MCF 10A (cell line): Measurements from ENCODE around the gene ARRDC4. TPM values are rescaled to one million over a fixed set of nuclear protein-coding genes. Genes with fewer than 3 reads are reported as not detected.

Experiments used
- BruUV-seq: library from RNA; stranded (reverse); fragments of 400-500 nt; replicated peaks from 2 replicates; lab custom pipeline; 2021; lab: Mats Ljungman, UMichigan
- CTCF ChIA-PET: fragments of 300-600 bp; sonication (Branson Sonifier 250); formaldehyde crosslinking; extraction: SDS; loops from one replicate; lab custom pipeline; 2021; ENCODE audit warnings: antibody characterized with exemption, inconsistent platforms; lab: Yijun Ruan, JAX
- POLR2A ChIA-PET: fragments of 300-600, 350-650 bp; sonication (Branson Sonifier 250); formaldehyde crosslinking; extraction: SDS; loops from one replicate; lab custom pipeline; 2020; ENCODE audit warnings: antibody characterized with exemption, inconsistent platforms; lab: Yijun Ruan, JAX
- DNase-seq: peaks from one replicate; pipeline ENCODE4 v3.0.0-alpha.2; 2018; ENCODE audit not compliant: unreplicated experiment
- H3K27ac Mint-ChIP-seq: one replicate; pipeline ENCODE4 v1.8.0; 2022; ENCODE audit warnings: mild to moderate bottlenecking, low read depth, mixed read lengths; ENCODE audit not compliant: unreplicated experiment
- H3K27me3 Mint-ChIP-seq: one replicate; pipeline ENCODE4 v1.8.0; 2022; ENCODE audit warnings: mixed read lengths; ENCODE audit not compliant: insufficient read depth, unreplicated experiment
- H3K36me3 Mint-ChIP-seq: one replicate; pipeline ENCODE4 v1.8.0; 2022; ENCODE audit warnings: mild to moderate bottlenecking, moderate library complexity, mixed read lengths; ENCODE audit not compliant: insufficient read depth, unreplicated experiment
- H3K4me1 Mint-ChIP-seq: one replicate; pipeline ENCODE4 v1.8.0; 2022; ENCODE audit warnings: mixed read lengths; ENCODE audit not compliant: insufficient read depth, unreplicated experiment
- H3K4me3 Mint-ChIP-seq: one replicate; pipeline ENCODE4 v1.8.0; 2022; ENCODE audit warnings: mild to moderate bottlenecking, moderate library complexity, mixed read lengths; ENCODE audit not compliant: unreplicated experiment
- H3K9me3 Mint-ChIP-seq: one replicate; pipeline ENCODE4 v1.8.0; 2022; ENCODE audit warnings: mixed read lengths; ENCODE audit not compliant: unreplicated experiment
- intact Hi-C: fragments of 100-400 bp; cut with micrococcal nuclease; formaldehyde crosslinking; loops from 2 replicates; pipeline ENCODE4 v1.14.1; 2022
- total RNA-seq: library from RNA; stranded (reverse); gene quantifications from 2 replicates; pipeline ENCODE4 v1.2.3, GENCODE V29; 2022
- TF ChIP-seq, protein P1 (sequence below): fragments of 200-600 bp; IDR thresholded peaks from one replicate; pipeline ENCODE4 v1.8.0; 2022; ENCODE audit warnings: antibody characterized with exemption, mild to moderate bottlenecking; ENCODE audit not compliant: unreplicated experiment

The ARRDC4 gene
- total RNA-seq, 1 experiment from 2014 or later = 36.0 TPM

DNA sequence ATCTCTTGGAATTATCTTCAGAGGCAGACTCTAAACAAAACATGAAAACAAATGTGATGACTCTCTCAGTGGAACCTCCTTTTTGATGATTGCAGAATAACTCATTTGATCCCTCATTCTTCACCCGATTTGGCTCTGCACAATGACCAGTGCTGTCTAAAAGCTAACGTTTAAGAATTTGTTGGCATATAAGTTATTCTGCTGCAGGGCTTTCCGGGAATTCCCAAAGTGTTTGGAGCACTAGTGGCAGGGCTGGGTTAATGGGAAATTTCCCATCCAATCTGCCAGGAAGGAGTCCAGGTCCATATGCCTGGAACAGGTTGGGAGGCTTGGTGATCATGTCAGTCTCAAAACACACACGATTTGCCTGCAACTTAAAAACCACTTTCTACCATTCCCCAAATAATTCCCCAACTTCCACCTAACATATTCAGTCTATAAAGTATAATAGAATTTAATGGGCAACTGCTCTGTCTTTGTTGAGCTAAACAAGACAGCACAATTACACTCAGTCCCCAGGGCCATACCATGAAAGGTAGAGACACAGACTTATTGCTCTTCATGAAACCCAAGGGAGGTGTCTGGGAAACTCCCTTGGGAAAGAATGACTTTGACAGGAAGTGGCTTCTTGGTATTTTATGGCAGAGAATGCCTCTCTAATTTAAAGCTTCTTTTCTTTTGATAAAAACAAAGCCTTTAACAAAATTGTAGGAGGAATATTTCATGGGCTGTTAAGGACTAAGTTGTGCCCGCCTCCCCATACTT, 38.0 kb downstream of the ARRDC4 start:
- Mint-ChIP-seq H3K4me3 (no peak overlapping the region), H3K4me1 (peaks cover 16% of the 10 kb centered on the region), H3K36me3 (no peaks in the 10 kb centered on the region), H3K27ac (no peak overlapping the region), H3K27me3 (no peaks in the 10 kb centered on the region), H3K9me3 (no peaks in the 10 kb centered on the region)
- intact Hi-C loops = loop anchor here (5.0 kb wide), 1 partner anchor 39 kb away; no protein-coding TSS in a partner anchor
- BruUV-seq = no TSS peak
- TF ChIP-seq, protein P1, sequence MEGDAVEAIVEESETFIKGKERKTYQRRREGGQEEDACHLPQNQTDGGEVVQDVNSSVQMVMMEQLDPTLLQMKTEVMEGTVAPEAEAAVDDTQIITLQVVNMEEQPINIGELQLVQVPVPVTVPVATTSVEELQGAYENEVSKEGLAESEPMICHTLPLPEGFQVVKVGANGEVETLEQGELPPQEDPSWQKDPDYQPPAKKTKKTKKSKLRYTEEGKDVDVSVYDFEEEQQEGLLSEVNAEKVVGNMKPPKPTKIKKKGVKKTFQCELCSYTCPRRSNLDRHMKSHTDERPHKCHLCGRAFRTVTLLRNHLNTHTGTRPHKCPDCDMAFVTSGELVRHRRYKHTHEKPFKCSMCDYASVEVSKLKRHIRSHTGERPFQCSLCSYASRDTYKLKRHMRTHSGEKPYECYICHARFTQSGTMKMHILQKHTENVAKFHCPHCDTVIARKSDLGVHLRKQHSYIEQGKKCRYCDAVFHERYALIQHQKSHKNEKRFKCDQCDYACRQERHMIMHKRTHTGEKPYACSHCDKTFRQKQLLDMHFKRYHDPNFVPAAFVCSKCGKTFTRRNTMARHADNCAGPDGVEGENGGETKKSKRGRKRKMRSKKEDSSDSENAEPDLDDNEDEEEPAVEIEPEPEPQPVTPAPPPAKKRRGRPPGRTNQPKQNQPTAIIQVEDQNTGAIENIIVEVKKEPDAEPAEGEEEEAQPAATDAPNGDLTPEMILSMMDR = no peak
- no peak for DNase-seq
- ChIA-PET CTCF (interaction anchor here (0.8 to 4.8 kb wide), 5 partner anchors 9 to 87 kb away, joined by 3 to 40 read pairs (median 4); no protein-coding TSS in a partner anchor), POLR2A (interaction anchor here (1.0 to 4.7 kb wide), 4 partner anchors 8 to 31 kb away, joined by 3 to 40 read pairs (median 5); no protein-coding TSS in a partner anchor)

DNA sequence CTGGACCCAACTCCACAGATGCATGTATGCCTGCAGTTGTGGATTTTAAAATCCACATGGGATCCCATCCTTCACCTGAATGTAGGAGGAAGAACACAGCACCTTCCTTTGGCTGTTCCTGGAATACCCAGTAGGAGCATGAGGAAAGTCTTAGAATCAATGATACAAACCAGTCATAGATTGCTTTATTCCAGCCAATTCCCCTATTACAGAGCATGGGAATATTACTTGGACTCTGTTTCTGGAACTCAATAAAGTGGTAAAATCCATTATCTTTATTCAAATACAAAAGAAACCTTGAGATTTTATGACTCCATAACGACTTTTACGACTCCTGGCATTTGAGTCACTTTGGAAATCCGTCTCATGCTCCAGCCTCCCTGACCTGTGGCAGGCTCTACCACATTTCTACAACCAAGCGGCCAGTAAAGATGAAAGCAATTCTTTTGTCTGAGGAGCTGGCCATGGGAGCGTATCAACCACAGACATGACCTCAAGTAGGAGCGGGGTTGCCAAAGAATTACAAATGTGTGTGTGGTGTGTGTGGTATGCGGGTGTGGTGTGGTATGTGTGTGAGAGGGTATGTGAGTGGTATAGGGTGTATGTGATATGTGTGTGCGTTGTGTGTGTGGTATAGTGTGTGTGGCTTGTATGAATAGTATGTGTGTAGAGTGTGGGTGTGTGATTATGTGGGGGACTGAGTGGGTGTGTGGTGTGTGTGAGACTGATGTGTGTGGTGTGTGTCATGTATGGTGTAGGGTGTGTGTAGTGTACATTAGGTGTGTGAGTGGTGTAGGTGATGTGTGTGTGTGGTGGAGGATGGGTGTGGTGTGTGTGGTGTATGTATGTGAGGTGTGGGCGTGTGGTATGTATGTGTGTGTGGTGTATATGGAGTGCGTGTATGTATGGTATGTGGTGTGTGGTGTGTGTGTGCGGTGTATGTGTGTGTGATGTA, 40.0 kb downstream of the ARRDC4 start:
- Mint-ChIP-seq H3K36me3 (no peaks in the 10 kb centered on the region), H3K9me3 (no peaks in the 10 kb centered on the region), H3K4me3 (no peak overlapping the region), H3K4me1 (peaks cover 10% of the 10 kb centered on the region), H3K27me3 (no peaks in the 10 kb centered on the region), H3K27ac (no peak overlapping the region)
- intact Hi-C loops = no loop called here
- BruUV-seq = no TSS peak
- DNase-seq = no peak
- CTCF ChIA-PET = interaction anchor here (1.1 kb wide), 1 partner anchor 22 kb away, joined by 4 read pairs; no protein-coding TSS in a partner anchor
- TF ChIP-seq, protein P1 = no peak
- POLR2A ChIA-PET = no interaction called here

GRCh38 chr15:98001663-98002194, 41.2 kb downstream of the ARRDC4 start:
- H3K27me3 Mint-ChIP-seq = no peaks in the 10 kb centered on the region
- no peaks in the 10 kb centered on the region for H3K9me3 Mint-ChIP-seq
- BruUV-seq = no TSS peak
- ChIA-PET POLR2A (no interaction called here), CTCF (no interaction called here)
- H3K36me3 Mint-ChIP-seq = no peaks in the 10 kb centered on the region
- H3K4me3 Mint-ChIP-seq = no peak overlapping the region
- H3K4me1 Mint-ChIP-seq = no peaks in the 10 kb centered on the region
- DNase-seq = no peak
- TF ChIP-seq, protein P1 = no peak
- no peak overlapping the region for H3K27ac Mint-ChIP-seq
- intact Hi-C loops = no loop called here
